H9 (cell line): ENCODE measurements around the gene EPB41L2. TPM values are rescaled to one million over a fixed set of nuclear protein-coding genes. Genes with fewer than 3 reads are reported as not detected.

Experiments used
- DNase-seq: peaks from one replicate; pipeline ENCODE4 v3.0.0-alpha.2; 2017
- H2AFZ ChIP-seq: one replicate; pipeline ENCODE4 v1.6.1; 2013; ENCODE audit warnings: mild to moderate bottlenecking, low read length, control low read depth, moderate library complexity
- H2AK5ac ChIP-seq: 2 replicates; pipeline ENCODE4 v1.6.1; 2013; ENCODE audit warnings: low read length, control low read depth, mixed read lengths; ENCODE audit not compliant: insufficient read length
- H2BK120ac ChIP-seq: one replicate; pipeline ENCODE4 v1.6.1; 2013; ENCODE audit warnings: low read depth, mild to moderate bottlenecking, low read length, control low read depth, inconsistent platforms; ENCODE audit not compliant: poor library complexity, severe bottlenecking
- H2BK12ac ChIP-seq: 2 replicates; pipeline ENCODE4 v1.6.1; 2013; ENCODE audit warnings: low read length, control low read depth, mixed read lengths, low read depth; ENCODE audit not compliant: insufficient read length
- H2BK15ac ChIP-seq: 2 replicates; pipeline ENCODE4 v1.6.1; 2013; ENCODE audit warnings: low read depth, low read length, control low read depth
- H2BK20ac ChIP-seq: one replicate; pipeline ENCODE4 v1.6.1; 2013; ENCODE audit warnings: low read depth, mild to moderate bottlenecking, low read length, control low read depth, inconsistent platforms; ENCODE audit not compliant: poor library complexity, severe bottlenecking
- H2BK5ac ChIP-seq: 2 replicates; pipeline ENCODE4 v1.6.1; 2013; ENCODE audit warnings: low read length, control low read depth, mixed read lengths; ENCODE audit not compliant: insufficient read length
- H3K14ac ChIP-seq: 2 replicates; pipeline ENCODE4 v1.6.1; 2013; ENCODE audit warnings: low read length, control low read depth; ENCODE audit not compliant: insufficient read depth
- H3K18ac ChIP-seq: 2 replicates; pipeline ENCODE4 v1.6.1; 2013; ENCODE audit warnings: low read depth, mild to moderate bottlenecking, mixed read lengths, low read length, control low read depth; ENCODE audit not compliant: insufficient read length
- H3K23ac ChIP-seq: 2 replicates; pipeline ENCODE4 v1.6.1; 2013; ENCODE audit warnings: low read length, control low read depth, mixed read lengths, low read depth; ENCODE audit not compliant: insufficient read length
- H3K23me2 ChIP-seq: 2 replicates; pipeline ENCODE4 v1.6.1; 2013; ENCODE audit warnings: low read depth, mild to moderate bottlenecking, mixed read lengths, low read length, control low read depth; ENCODE audit not compliant: insufficient read length, poor library complexity, severe bottlenecking
- H3K27ac ChIP-seq: 2 replicates; pipeline ENCODE4 v1.5.1; 2013; ENCODE audit warnings: low read length, control low read depth, mixed read lengths, low read depth; ENCODE audit not compliant: insufficient read length
- H3K27me3 ChIP-seq: 2 replicates; pipeline ENCODE4 v1.6.1; 2013; ENCODE audit warnings: low read length, control low read depth, inconsistent platforms; ENCODE audit not compliant: insufficient read depth
- H3K4ac ChIP-seq: 2 replicates; pipeline ENCODE4 v1.6.1; 2013; ENCODE audit warnings: low read depth, mild to moderate bottlenecking, control low read depth, inconsistent platforms, low read length, moderate library complexity
- H3K4me1 ChIP-seq: 2 replicates; pipeline ENCODE4 v1.6.1; 2013; ENCODE audit warnings: low read length, control low read depth, inconsistent platforms; ENCODE audit not compliant: insufficient read depth
- H3K4me2 ChIP-seq: 2 replicates; pipeline ENCODE4 v1.6.1; 2013; ENCODE audit warnings: low read length, control low read depth, mixed read lengths; ENCODE audit not compliant: insufficient read length, insufficient read depth
- H3K56ac ChIP-seq: 2 replicates; pipeline ENCODE4 v1.6.1; 2013; ENCODE audit warnings: low read depth, mild to moderate bottlenecking, mixed read lengths, low read length, control low read depth; ENCODE audit not compliant: insufficient read length
- H3K79me1 ChIP-seq: 2 replicates; pipeline ENCODE4 v1.6.1; 2013; ENCODE audit warnings: low read depth, mild to moderate bottlenecking, moderate library complexity, low read length, control low read depth, inconsistent platforms; ENCODE audit not compliant: insufficient read depth, poor library complexity, severe bottlenecking
- H3K79me2 ChIP-seq: 2 replicates; pipeline ENCODE4 v1.6.1; 2013; ENCODE audit warnings: low read length, control low read depth, inconsistent platforms; ENCODE audit not compliant: insufficient read depth
- H3K9ac ChIP-seq: 2 replicates; pipeline ENCODE4 v1.6.1; 2013; ENCODE audit warnings: low read length, control low read depth, mixed read lengths; ENCODE audit not compliant: insufficient read length; ENCODE audit errors: extremely low read depth
- H3K9me3 ChIP-seq: one replicate; pipeline ENCODE4 v1.6.1; 2013; ENCODE audit warnings: low read depth, low read length, inconsistent platforms; ENCODE audit not compliant: control insufficient read depth
- H3T11ph ChIP-seq: one replicate; pipeline ENCODE4 v1.6.1; 2013; ENCODE audit warnings: mild to moderate bottlenecking, low read length, control low read depth, inconsistent platforms
- H4K20me1 ChIP-seq: one replicate; pipeline ENCODE4 v1.6.1; 2013; ENCODE audit not compliant: control insufficient read depth, insufficient read length, insufficient read depth
- H4K5ac ChIP-seq: 2 replicates; pipeline ENCODE4 v1.6.1; 2013; ENCODE audit warnings: low read depth, mild to moderate bottlenecking, mixed read lengths, low read length, control low read depth; ENCODE audit not compliant: insufficient read length
- H4K8ac ChIP-seq: replicated peaks from 2 replicates; pipeline ENCODE4 v1.6.1; 2013; ENCODE audit warnings: low read length, control low read depth, mixed read lengths, low read depth; ENCODE audit not compliant: insufficient read length
- H4K91ac ChIP-seq: 2 replicates; pipeline ENCODE4 v1.6.1; 2013; ENCODE audit warnings: low read depth, mild to moderate bottlenecking, moderate library complexity, mixed read lengths, low read length, control low read depth; ENCODE audit not compliant: insufficient read length
- H3K27ac Mint-ChIP-seq, 3 experiments: 2 replicates in 2 of 3; 3 replicates in 1 of 3; pipeline ENCODE4 v1.8.0; 2020 to 2021; ENCODE audit warnings: mixed read lengths in 3 of 3, mild to moderate bottlenecking in 1 of 3, moderate library complexity in 1 of 3
- H3K27me3 Mint-ChIP-seq: 2 replicates; pipeline ENCODE4 v1.8.0; 2021; ENCODE audit warnings: low read depth, mild to moderate bottlenecking, moderate library complexity, mixed read lengths
- H3K36me3 Mint-ChIP-seq, 3 experiments: 2 replicates in 2 of 3; 3 replicates in 1 of 3; pipeline ENCODE4 v1.8.0; 2020 to 2021; ENCODE audit warnings: low read depth in 3 of 3, mixed read lengths in 3 of 3; ENCODE audit not compliant: insufficient read depth in 1 of 3
- H3K4me1 Mint-ChIP-seq, 2 experiments: 2 replicates each; pipeline ENCODE4 v1.8.0; 2020; ENCODE audit warnings: mixed read lengths in 2 of 2
- H3K4me3 Mint-ChIP-seq, 2 experiments: 2 replicates in 1 of 2; 3 replicates in 1 of 2; pipeline ENCODE4 v1.8.0; 2020 to 2021; ENCODE audit warnings: mild to moderate bottlenecking in 2 of 2, mixed read lengths in 2 of 2, moderate library complexity in 1 of 2
- H3K9me3 Mint-ChIP-seq, 2 experiments: 2 replicates in 1 of 2; 3 replicates in 1 of 2; pipeline ENCODE4 v1.8.0; 2020; ENCODE audit warnings: mild to moderate bottlenecking in 2 of 2, mixed read lengths in 2 of 2, moderate library complexity in 1 of 2
- WGBS: extraction: QIAGEN DNeasy Blood & Tissue Kit; methylation state at CpG from one replicate; pipeline ENCODE4 v1.1.7; 2013; ENCODE audit warnings: missing lambda C conversion rate, low lambda C conversion rate, mixed read lengths; ENCODE audit not compliant: insufficient read length; ENCODE audit errors: extremely low coverage; 5-methylcytosine and 5-hydroxymethylcytosine counted together
- total RNA-seq: library from RNA; stranded (reverse); gene quantifications from 2 replicates; pipeline ENCODE4 v1.2.1, GENCODE V29; 2021
- TF ChIP-seq, protein P1 (sequence below): fragments of 200-600 bp; sonication (generic); conservative IDR thresholded peaks from 3 replicates; pipeline ENCODE4 v1.8.0; 2021; ENCODE audit warnings: antibody characterized with exemption, mild to moderate bottlenecking

The EPB41L2 gene
- total RNA-seq, 1 experiment from 2014 or later = 90.2 TPM

DNA sequence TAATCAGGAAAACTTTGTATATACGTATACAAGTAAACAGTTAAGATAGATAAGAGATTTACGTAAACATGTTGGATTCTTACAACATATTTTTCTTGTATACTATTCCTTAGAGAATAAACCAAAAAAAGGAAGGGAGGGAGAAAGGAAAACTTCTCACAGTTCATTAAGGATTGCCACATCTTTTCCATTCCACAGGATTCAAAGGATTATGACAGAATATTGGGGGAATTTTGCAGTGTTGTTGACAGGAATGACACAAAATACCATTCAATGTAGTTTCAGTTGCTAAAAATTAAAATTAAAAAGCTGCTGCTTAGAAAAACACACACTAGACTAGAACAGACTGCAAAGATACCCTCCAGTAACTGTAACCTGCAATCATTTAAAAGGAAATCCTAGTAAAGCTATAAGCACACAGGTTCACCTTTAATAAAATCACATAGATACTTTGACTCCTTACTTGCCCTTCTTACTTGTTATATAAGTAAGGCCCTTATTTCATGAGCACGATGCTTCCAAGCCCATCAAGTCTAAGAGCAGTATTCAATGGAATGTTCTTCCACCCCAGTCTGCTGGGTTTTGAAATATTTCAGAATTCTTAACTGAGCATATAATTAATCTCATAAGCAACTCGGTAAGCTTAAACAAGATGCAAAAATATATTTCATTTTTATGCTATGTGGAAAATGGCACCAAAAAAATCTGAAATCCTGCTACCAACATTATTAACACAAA lies 128.0 kb downstream of the EPB41L2 start:
- no peak overlapping the region; a peak in 1 of 7 replicates for H3K27ac Mint-ChIP-seq
- Histone ChIP-seq H3K79me1 (no peaks in the 10 kb centered on the region), H3K79me2 (peaks cover 2% of the 10 kb centered on the region; the same call in 1 of the 2 replicates), H2AK5ac (no peak overlapping the region), H3K4me2 (no peak overlapping the region), H3K23ac (no peak overlapping the region), H2BK12ac (no peak overlapping the region), H4K8ac (no peak overlapping the region), H3K27ac (no peak overlapping the region), H3K4ac (no peak overlapping the region), H3K4me1 (peaks cover 4% of the 10 kb centered on the region; the same call in 1 of the 2 replicates), H3K14ac (no peak overlapping the region), H2BK120ac (no peak overlapping the region), H3K27me3 (no peaks in the 10 kb centered on the region), H4K20me1 (no peaks in the 10 kb centered on the region), H2BK15ac (no peak overlapping the region), H4K91ac (no peak overlapping the region), H2BK20ac (no peak overlapping the region), H3K56ac (no peak overlapping the region), H3K23me2 (no peaks in the 10 kb centered on the region), H4K5ac (no peak overlapping the region), H2BK5ac (no peak overlapping the region), H3K9me3 (no peaks in the 10 kb centered on the region), H3K18ac (no peak overlapping the region), H2AFZ (no peak overlapping the region), H3T11ph (no peak overlapping the region), H3K9ac (no peak overlapping the region)
- TF ChIP-seq, protein P1, sequence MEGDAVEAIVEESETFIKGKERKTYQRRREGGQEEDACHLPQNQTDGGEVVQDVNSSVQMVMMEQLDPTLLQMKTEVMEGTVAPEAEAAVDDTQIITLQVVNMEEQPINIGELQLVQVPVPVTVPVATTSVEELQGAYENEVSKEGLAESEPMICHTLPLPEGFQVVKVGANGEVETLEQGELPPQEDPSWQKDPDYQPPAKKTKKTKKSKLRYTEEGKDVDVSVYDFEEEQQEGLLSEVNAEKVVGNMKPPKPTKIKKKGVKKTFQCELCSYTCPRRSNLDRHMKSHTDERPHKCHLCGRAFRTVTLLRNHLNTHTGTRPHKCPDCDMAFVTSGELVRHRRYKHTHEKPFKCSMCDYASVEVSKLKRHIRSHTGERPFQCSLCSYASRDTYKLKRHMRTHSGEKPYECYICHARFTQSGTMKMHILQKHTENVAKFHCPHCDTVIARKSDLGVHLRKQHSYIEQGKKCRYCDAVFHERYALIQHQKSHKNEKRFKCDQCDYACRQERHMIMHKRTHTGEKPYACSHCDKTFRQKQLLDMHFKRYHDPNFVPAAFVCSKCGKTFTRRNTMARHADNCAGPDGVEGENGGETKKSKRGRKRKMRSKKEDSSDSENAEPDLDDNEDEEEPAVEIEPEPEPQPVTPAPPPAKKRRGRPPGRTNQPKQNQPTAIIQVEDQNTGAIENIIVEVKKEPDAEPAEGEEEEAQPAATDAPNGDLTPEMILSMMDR = no peak
- no peak for DNase-seq
- WGBS = no CpG with 5 or more reads among the region's 4 CpGs
- H3K4me1 Mint-ChIP-seq = peaks cover 24 to 27% of the 10 kb centered on the region in 2 experiments
- H3K36me3 Mint-ChIP-seq = peaks cover 3 to 12% (median 6%) of the 10 kb centered on the region in 3 experiments
- no peak overlapping the region for H3K4me3 Mint-ChIP-seq
- H3K9me3 Mint-ChIP-seq = peaks cover 3 to 5% of the 10 kb centered on the region in 2 experiments; a peak in 3 of 5 replicates
- H3K27me3 Mint-ChIP-seq = no peaks in the 10 kb centered on the region
